Vagina (tissue), 2 donors: ENCODE results near the gene EFNA1. TPM values are rescaled to one million over a fixed set of nuclear protein-coding genes. Genes with fewer than 3 reads are reported as not detected.

Experiments
- DNase-seq, 2 donors: peaks; one replicate each; pipeline ENCODE4 v3.0.0-alpha.2; 2017; ENCODE audit errors: extremely low spot score in 2 of 2
- H3K27ac ChIP-seq: fragments of 200-600 bp; sonication (generic); one replicate; pipeline ENCODE4 v1.5.1; 2019
- H3K27me3 ChIP-seq: fragments of 200-600 bp; sonication (generic); one replicate; pipeline ENCODE4 v1.5.1; 2019
- H3K36me3 ChIP-seq, 2 donors: fragments of 200-600 bp; sonication (generic); one replicate each; pipeline ENCODE4 v1.5.1; 2017 to 2019
- H3K4me1 ChIP-seq: fragments of 200-600 bp; sonication (generic); one replicate; pipeline ENCODE4 v1.5.1; 2019
- H3K4me3 ChIP-seq, 2 donors: fragments of 200-600 bp; sonication (generic); 1 replicate in 1 of 2; 2 replicates in 1 of 2; pipeline ENCODE4 v1.5.1; 2016 to 2019
- H3K9me3 ChIP-seq: fragments of 200-600 bp; sonication (generic); one replicate; pipeline ENCODE4 v1.5.1; 2019
- CTCF ChIP-seq, 3 experiments: fragments of 450-650 bp in 2 of 3; fragments of 200-600 bp in 1 of 3; sonication (generic) in 1 of 3; IDR thresholded peaks; one replicate each; pipeline ENCODE4 v1.5.1; 2017 to 2019; ENCODE audit warnings: antibody characterized with exemption in 3 of 3, mild to moderate bottlenecking in 2 of 3, moderate library complexity in 2 of 3
- POLR2A ChIP-seq, 2 donors: fragments of 450-650 bp; IDR thresholded peaks; one replicate each; pipeline ENCODE4 v1.6.1; 2017; ENCODE audit warnings: antibody characterized with exemption in 2 of 2, mild to moderate bottlenecking in 2 of 2, moderate library complexity in 2 of 2
- POLR2AphosphoS5 ChIP-seq, 2 donors: sonication (generic); formaldehyde crosslinking; IDR thresholded peaks; one replicate each; pipeline ENCODE4 v1.9.0; 2017; ENCODE audit warnings: antibody characterized with exemption in 2 of 2, mild to moderate bottlenecking in 2 of 2, low read depth in 1 of 2; ENCODE audit not compliant: insufficient read depth in 1 of 2
- intact Hi-C: fragments of 100-400 bp; cut with DNase I; formaldehyde crosslinking; loops from one replicate; pipeline ENCODE4 v1.15.1; 2023
- total RNA-seq: library from RNA; depleted of rRNA; stranded (reverse); fragments of >200 nt; gene quantifications from one replicate; pipeline ENCODE4 v1.2.3, GENCODE V29; 2016

The EFNA1 gene
- total RNA-seq = 57.9 TPM

- Histone ChIP-seq H3K36me3 (peaks cover 0 to 11% of the 10 kb centered on the region in 2 donors), H3K4me3 (peak within 1 kb of the TSS; percentile 78 to 88), H3K27me3 (no peaks in the 10 kb centered on the region), H3K9me3 (no peaks in the 10 kb centered on the region), H3K27ac (peak within 1 kb of the TSS; percentile 92), H3K4me1 (peaks cover 86% of the 10 kb centered on the region)
- peak in 1 of 2 donors; percentile 87 for DNase-seq
- intact Hi-C loops = no loop called here
- TF ChIP-seq POLR2A (IDR thresholded peaks at IDR 0.05) (peak in 1 of 2 donors; percentile 64), CTCF (IDR thresholded peaks at IDR 0.05) (no peak), POLR2AphosphoS5 (IDR thresholded peaks at IDR 0.05; ENCODE audit: insufficient read depth in 1 of 2, low read depth in 1 of 2) (peak; percentile 13 to 45)
Measured at GRCh38 chr1:155127105-155127966, at the start of gene EFNA1. Gene EFNA1, plus strand, starts transcription at chr1:155127876. Its CDS starts 102 bp downstream, at chr1:155127978.

GRCh38 chr1:155078469-155079209 lies 49.0 kb upstream of the EFNA1 start, which contains the start of gene EFNA3:
Gene EFNA3, plus strand, starts transcription at chr1:155078837. Its CDS starts 105 bp downstream, at chr1:155078942.
- Histone ChIP-seq H3K4me1 (peaks cover 48% of the 10 kb centered on the region), H3K36me3 (no peaks in the 10 kb centered on the region), H3K4me3 (peak within 1 kb of the TSS; percentile 43 to 49), H3K9me3 (no peaks in the 10 kb centered on the region), H3K27ac (peak within 1 kb of the TSS; percentile 60), H3K27me3 (peaks cover 24% of the 10 kb centered on the region)
- DNase-seq = no peak
- intact Hi-C loops = no loop called here
- TF ChIP-seq CTCF (IDR thresholded peaks at IDR 0.05) (no peak), POLR2A (IDR thresholded peaks at IDR 0.05) (no peak), POLR2AphosphoS5 (IDR thresholded peaks at IDR 0.05; ENCODE audit: insufficient read depth in 1 of 2, low read depth in 1 of 2) (no peak)

GRCh38 chr1:155079210-155079486 lies 48.5 kb upstream of the EFNA1 start:
- TF ChIP-seq CTCF (IDR thresholded peaks at IDR 0.05) (no peak), POLR2AphosphoS5 (IDR thresholded peaks at IDR 0.05; ENCODE audit: insufficient read depth in 1 of 2, low read depth in 1 of 2) (no peak), POLR2A (IDR thresholded peaks at IDR 0.05) (no peak)
- Histone ChIP-seq H3K36me3 (no peaks in the 10 kb centered on the region), H3K9me3 (no peaks in the 10 kb centered on the region), H3K27ac (peak overlapping the region; percentile 60), H3K4me3 (peak overlapping the region; percentile 43 to 49), H3K27me3 (peaks cover 24% of the 10 kb centered on the region), H3K4me1 (peaks cover 52% of the 10 kb centered on the region)
- intact Hi-C loops = no loop called here
- DNase-seq = no peak

GRCh38 chr1:155079487-155080311 lies 48.0 kb upstream of the EFNA1 start:
- no peaks in the 10 kb centered on the region for H3K9me3 ChIP-seq
- DNase-seq = no peak
- peak overlapping the region; percentile 60 for H3K27ac ChIP-seq
- peak overlapping the region; percentile 43 to 49 for H3K4me3 ChIP-seq
- H3K4me1 ChIP-seq = peaks cover 57% of the 10 kb centered on the region
- no peaks in the 10 kb centered on the region for H3K36me3 ChIP-seq
- peaks cover 24% of the 10 kb centered on the region for H3K27me3 ChIP-seq
- TF ChIP-seq CTCF (IDR thresholded peaks at IDR 0.05) (no peak), POLR2AphosphoS5 (IDR thresholded peaks at IDR 0.05; ENCODE audit: insufficient read depth in 1 of 2, low read depth in 1 of 2) (no peak), POLR2A (IDR thresholded peaks at IDR 0.05) (no peak)
- intact Hi-C loops = no loop called here
